Measurements from ENCODE around the gene CREB3L1. TPM values are rescaled to one million over a fixed set of nuclear protein-coding genes. Genes with fewer than 3 reads are reported as not detected.
A peak's percentile ranks its signal among the peaks of the same experiment; 100 is the strongest.

CREB3L1 gene
- total RNA-seq, 2 donors from 2014 or later = not detected

DNA sequence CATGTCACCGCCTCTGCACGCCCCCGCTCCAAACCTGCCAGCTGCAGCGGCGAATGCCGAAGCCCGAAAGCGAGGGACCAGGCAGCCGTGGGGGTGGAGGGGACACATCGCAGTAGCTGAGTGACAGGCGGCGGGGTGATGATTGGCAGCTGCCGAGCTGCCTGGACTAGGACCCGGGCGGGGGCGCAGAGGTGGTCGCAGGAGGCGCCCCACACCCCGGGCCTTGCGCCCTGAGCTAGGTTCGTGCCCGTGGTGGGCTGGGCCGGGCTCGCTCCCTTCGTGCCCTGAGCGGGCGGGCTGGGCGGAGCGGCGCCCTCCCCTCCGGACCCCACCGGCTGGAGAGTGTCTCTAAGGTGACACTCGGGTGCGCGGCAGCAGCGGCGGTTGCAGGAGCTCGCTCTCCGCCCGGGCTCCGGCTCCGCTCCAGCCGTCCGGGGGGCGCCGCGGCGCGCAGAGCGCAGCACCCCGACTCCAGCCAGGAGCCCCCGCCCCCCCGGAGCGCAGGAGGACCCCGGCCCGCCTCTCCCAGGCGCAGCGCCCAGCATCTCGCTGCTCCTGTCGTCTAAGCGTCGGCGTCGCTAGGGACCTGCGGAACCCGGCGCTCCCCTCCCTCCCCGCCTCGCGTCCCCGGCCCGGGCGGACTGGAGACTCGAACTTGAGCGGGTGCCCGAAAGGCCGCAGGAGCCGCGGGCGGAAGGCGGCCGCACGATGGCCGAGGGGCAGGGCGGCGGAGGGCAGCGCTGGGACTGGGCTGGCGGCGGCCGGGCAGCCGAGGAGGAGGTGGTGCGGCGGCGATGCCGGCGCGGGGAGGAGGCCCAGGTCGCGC is 55.3 kb downstream of the CREB3L1 start:
- no peak overlapping the region for H3K27ac Mint-ChIP-seq
- DNase-seq (peak; percentile 49 to 61), ATAC-seq (replicated peaks in 1 of 2) (peak; percentile 46 to 58)
- H3K4me3 Mint-ChIP-seq = peak overlapping the region; percentile 81 to 90
- H3K4me1 Mint-ChIP-seq (ENCODE audit: low read depth) = peaks cover 76% of the 10 kb centered on the region
- H3K9me3 Mint-ChIP-seq = no peaks in the 10 kb centered on the region
- H3K36me3 Mint-ChIP-seq (ENCODE audit: insufficient read depth in 2 of 2) = peaks cover 0 to 3% of the 10 kb centered on the region in 2 donors
- peaks cover 8% of the 10 kb centered on the region for H3K27me3 Mint-ChIP-seq (ENCODE audit: low read depth)

DNA sequence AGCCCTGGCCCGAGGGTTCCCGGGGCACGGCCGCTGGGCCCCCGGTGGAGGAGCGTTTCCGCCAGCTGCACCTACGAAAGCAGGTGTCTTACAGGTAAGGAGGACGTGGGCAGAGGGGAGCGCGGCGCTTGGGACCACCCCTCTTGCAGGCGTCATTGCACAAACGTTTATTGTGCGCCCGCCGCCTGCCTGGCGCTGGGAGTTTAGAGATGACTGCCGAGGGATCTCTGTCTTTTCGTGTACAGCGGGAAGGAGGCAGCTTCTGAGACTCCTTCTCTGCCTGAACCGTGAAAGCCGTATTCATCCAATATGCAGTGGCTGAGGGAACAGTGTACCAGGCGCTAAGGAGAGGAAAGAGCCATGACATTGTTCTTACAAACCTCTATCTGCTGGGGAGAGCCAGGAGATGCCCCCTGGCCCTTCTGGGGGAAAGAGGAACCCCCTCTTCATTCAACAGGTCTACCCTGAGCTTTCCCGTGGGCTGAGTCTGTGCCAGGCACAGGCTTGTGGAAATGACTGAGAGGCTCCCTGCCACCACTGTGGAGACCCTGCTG is 56.0 kb downstream of the CREB3L1 start:
- DNase-seq (no peak), ATAC-seq (replicated peaks in 1 of 2) (peak; percentile 8 to 25)
- Mint-ChIP-seq H3K36me3 (ENCODE audit: insufficient read depth in 2 of 2) (peaks cover 0 to 3% of the 10 kb centered on the region in 2 donors), H3K4me3 (peak overlapping the region; percentile 81 to 90), H3K27ac (no peak overlapping the region), H3K27me3 (ENCODE audit: low read depth) (peaks cover 8% of the 10 kb centered on the region), H3K9me3 (no peaks in the 10 kb centered on the region), H3K4me1 (ENCODE audit: low read depth) (peaks cover 82% of the 10 kb centered on the region)

DNA sequence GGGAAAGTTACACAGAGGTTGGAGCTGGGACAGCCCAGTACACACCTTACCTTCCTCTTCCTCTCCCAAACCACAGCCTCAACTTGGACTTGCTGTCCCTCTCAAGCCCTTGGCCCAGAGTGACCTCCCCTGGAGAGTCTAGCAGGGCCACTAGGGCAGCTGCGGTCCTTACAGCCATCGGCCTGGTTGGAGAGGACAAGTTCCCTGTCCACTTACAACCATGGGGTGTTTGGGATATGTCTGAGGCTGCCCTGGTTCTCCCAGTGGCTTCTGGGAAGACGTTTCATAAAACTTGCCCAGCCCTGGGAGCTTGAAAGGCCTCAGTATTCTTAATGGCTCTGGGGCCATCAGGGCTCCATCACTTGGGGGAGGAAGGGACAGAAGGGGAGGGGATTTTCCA is 56.7 kb downstream of the CREB3L1 start:
- Mint-ChIP-seq H3K27me3 (ENCODE audit: low read depth) (peaks cover 8% of the 10 kb centered on the region), H3K27ac (no peak overlapping the region), H3K4me3 (peak overlapping the region; percentile 36 to 81), H3K9me3 (no peaks in the 10 kb centered on the region), H3K4me1 (ENCODE audit: low read depth) (peaks cover 89% of the 10 kb centered on the region), H3K36me3 (ENCODE audit: insufficient read depth in 2 of 2) (peaks cover 0 to 3% of the 10 kb centered on the region in 2 donors)
- ATAC-seq (replicated peaks in 1 of 2) (no peak), DNase-seq (no peak)

GRCh38 chr11:46335271-46335670 is 57.8 kb downstream of the CREB3L1 start:
- H3K4me1 Mint-ChIP-seq (ENCODE audit: low read depth) = peaks cover 88% of the 10 kb centered on the region
- H3K27ac Mint-ChIP-seq = peak overlapping the region; percentile 82
- DNase-seq (no peak), ATAC-seq (replicated peaks in 1 of 2) (no peak)
- H3K9me3 Mint-ChIP-seq = no peaks in the 10 kb centered on the region
- H3K27me3 Mint-ChIP-seq (ENCODE audit: low read depth) = peaks cover 4% of the 10 kb centered on the region
- H3K4me3 Mint-ChIP-seq = peak overlapping the region; percentile 51 to 81
- H3K36me3 Mint-ChIP-seq (ENCODE audit: insufficient read depth in 2 of 2) = peaks cover 0 to 3% of the 10 kb centered on the region in 2 donors

GRCh38 chr11:46335890-46336562 is 58.6 kb downstream of the CREB3L1 start:
- H3K4me1 Mint-ChIP-seq (ENCODE audit: low read depth) = peaks cover 81% of the 10 kb centered on the region
- DNase-seq (no peak), ATAC-seq (replicated peaks in 1 of 2) (no peak)
- no peaks in the 10 kb centered on the region for H3K27me3 Mint-ChIP-seq (ENCODE audit: low read depth)
- H3K36me3 Mint-ChIP-seq (ENCODE audit: insufficient read depth in 2 of 2) = peaks cover 0 to 3% of the 10 kb centered on the region in 2 donors
- H3K9me3 Mint-ChIP-seq = no peaks in the 10 kb centered on the region
- no peak overlapping the region for H3K27ac Mint-ChIP-seq
- H3K4me3 Mint-ChIP-seq = peak overlapping the region in 1 of 2 donors; percentile 65

DNA sequence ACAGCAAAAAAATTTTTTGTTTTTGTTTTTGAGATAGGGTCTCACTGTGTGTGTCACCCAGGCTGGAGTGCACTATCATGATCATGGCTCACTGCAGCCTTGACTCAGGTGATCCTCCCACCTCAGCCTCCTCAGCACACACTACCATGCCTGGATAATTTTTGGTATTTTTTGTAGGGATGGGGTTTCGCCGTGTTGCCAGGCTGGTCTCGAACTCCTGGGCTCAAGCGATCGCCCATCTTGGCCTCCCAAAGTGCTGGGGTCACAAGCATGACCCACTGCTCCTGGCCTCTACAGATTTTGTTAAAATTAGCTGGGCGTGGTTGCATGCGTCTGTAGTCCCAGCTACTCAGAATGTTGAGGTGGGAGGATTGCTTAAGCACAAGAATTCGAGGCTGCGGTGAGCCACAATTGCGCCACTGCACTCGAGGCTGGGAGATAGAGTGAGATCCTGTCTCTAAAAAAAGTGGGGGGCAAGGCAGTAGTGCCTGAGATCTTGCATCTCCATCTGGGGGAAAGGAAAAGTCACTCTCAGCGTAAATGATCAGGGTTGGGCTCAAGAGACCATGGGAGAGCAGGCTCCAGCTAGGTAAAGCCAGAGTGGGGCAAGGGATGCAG is 59.2 kb downstream of the CREB3L1 start:
- Mint-ChIP-seq H3K9me3 (no peaks in the 10 kb centered on the region), H3K4me3 (no peak overlapping the region), H3K27me3 (ENCODE audit: low read depth) (no peaks in the 10 kb centered on the region), H3K4me1 (ENCODE audit: low read depth) (peaks cover 79% of the 10 kb centered on the region), H3K36me3 (ENCODE audit: insufficient read depth in 2 of 2) (peaks cover 0 to 1% of the 10 kb centered on the region in 2 donors), H3K27ac (no peak overlapping the region)
- ATAC-seq (replicated peaks in 1 of 2) = peak in 1 of 2 donors; percentile 20
- DNase-seq = no peak

GRCh38 chr11:46337626-46338345 is 60.3 kb downstream of the CREB3L1 start:
- no peak overlapping the region for H3K27ac Mint-ChIP-seq
- peaks cover 81% of the 10 kb centered on the region for H3K4me1 Mint-ChIP-seq (ENCODE audit: low read depth)
- no peak for ATAC-seq (replicated peaks in 1 of 2)
- H3K27me3 Mint-ChIP-seq (ENCODE audit: low read depth) = no peaks in the 10 kb centered on the region
- no peak for DNase-seq
- H3K4me3 Mint-ChIP-seq = no peak overlapping the region
- H3K9me3 Mint-ChIP-seq = no peaks in the 10 kb centered on the region
- H3K36me3 Mint-ChIP-seq (ENCODE audit: insufficient read depth in 2 of 2) = no peaks in the 10 kb centered on the region

- ATAC-seq (replicated peaks in 1 of 2) = no peak
- no peaks in the 10 kb centered on the region for H3K9me3 Mint-ChIP-seq
- H3K36me3 Mint-ChIP-seq (ENCODE audit: insufficient read depth in 2 of 2) = no peaks in the 10 kb centered on the region
- H3K4me1 Mint-ChIP-seq (ENCODE audit: low read depth) = peaks cover 81% of the 10 kb centered on the region
- peak overlapping the region; percentile 2 to 52 for H3K4me3 Mint-ChIP-seq
- no peak overlapping the region for H3K27ac Mint-ChIP-seq
- DNase-seq = no peak
- H3K27me3 Mint-ChIP-seq (ENCODE audit: low read depth) = no peaks in the 10 kb centered on the region
Observed at GRCh38 chr11:46338636-46338987, 61.1 kb downstream of the CREB3L1 start.

GRCh38 chr11:46338988-46339666 is 61.7 kb downstream of the CREB3L1 start:
- Mint-ChIP-seq H3K36me3 (ENCODE audit: insufficient read depth in 2 of 2) (no peaks in the 10 kb centered on the region), H3K4me3 (peak overlapping the region in 1 of 2 donors; percentile 52), H3K4me1 (ENCODE audit: low read depth) (peaks cover 81% of the 10 kb centered on the region), H3K27me3 (ENCODE audit: low read depth) (no peaks in the 10 kb centered on the region), H3K27ac (no peak overlapping the region), H3K9me3 (no peaks in the 10 kb centered on the region)
- ATAC-seq (replicated peaks in 1 of 2) (no peak), DNase-seq (no peak)

DNA sequence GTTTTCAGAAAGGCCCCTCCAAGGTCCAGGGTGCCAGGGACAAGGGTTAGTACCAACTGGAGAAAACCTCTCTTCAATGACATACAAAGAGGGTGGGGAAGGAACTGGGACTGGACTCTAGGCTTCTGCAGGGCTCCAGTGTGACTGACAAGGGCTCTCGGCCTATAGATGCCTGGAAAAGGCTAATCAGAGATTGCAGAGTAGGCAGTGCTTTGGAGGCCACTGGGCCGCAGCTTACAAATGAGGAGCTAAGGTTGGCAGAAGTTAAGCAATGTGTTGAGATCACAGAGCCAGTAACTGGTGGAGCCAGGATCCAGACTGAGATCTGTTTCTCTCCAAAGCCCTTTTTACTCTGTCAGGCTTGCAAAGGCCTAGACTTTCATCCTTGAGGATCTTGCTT is 62.4 kb downstream of the CREB3L1 start:
- H3K4me1 Mint-ChIP-seq (ENCODE audit: low read depth) = peaks cover 81% of the 10 kb centered on the region
- H3K27me3 Mint-ChIP-seq (ENCODE audit: low read depth) = no peaks in the 10 kb centered on the region
- no peak for DNase-seq
- H3K4me3 Mint-ChIP-seq = no peak overlapping the region
- no peaks in the 10 kb centered on the region for H3K36me3 Mint-ChIP-seq (ENCODE audit: insufficient read depth in 2 of 2)
- ATAC-seq (replicated peaks in 1 of 2) = no peak
- no peak overlapping the region for H3K27ac Mint-ChIP-seq
- H3K9me3 Mint-ChIP-seq = no peaks in the 10 kb centered on the region

DNA sequence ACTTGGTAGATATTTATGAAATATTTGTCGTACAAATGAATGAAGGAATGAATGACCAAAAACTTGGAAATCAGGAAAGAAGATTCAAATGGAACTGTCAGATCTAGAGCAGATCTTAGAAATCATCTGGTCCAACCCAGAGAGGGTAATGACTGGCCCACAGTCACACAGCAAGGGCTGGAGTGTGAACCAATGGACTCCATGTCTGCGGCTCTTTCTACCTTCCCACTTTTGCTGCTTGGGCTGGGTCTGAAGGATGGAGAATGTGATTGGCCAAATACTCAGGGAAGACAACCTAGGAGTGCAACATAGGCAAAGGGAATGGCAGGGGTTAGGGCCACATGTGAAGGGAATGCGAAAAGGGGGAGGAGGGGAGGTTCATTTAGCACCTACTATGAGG is 64.0 kb downstream of the CREB3L1 start:
- H3K4me3 Mint-ChIP-seq = no peak overlapping the region
- no peaks in the 10 kb centered on the region for H3K36me3 Mint-ChIP-seq (ENCODE audit: insufficient read depth in 2 of 2)
- no peaks in the 10 kb centered on the region for H3K27me3 Mint-ChIP-seq (ENCODE audit: low read depth)
- H3K27ac Mint-ChIP-seq = no peak overlapping the region
- peaks cover 84% of the 10 kb centered on the region for H3K4me1 Mint-ChIP-seq (ENCODE audit: low read depth)
- no peaks in the 10 kb centered on the region for H3K9me3 Mint-ChIP-seq
- no peak for DNase-seq
- ATAC-seq (replicated peaks in 1 of 2) = no peak

- Mint-ChIP-seq H3K36me3 (ENCODE audit: insufficient read depth in 2 of 2) (peaks cover 0 to 1% of the 10 kb centered on the region in 2 donors), H3K4me3 (no peak overlapping the region), H3K27me3 (ENCODE audit: low read depth) (no peaks in the 10 kb centered on the region), H3K27ac (no peak overlapping the region), H3K9me3 (no peaks in the 10 kb centered on the region), H3K4me1 (ENCODE audit: low read depth) (peaks cover 83% of the 10 kb centered on the region)
- ATAC-seq (replicated peaks in 1 of 2) = no peak
- DNase-seq = no peak
Observed at GRCh38 chr11:46342239-46342638, 64.8 kb downstream of the CREB3L1 start.

All from activated T-cell treated with anti-CD3 and anti-CD28 coated beads, Interleukin-2, amount 50 U/mL, for 72 hours (primary cell).